GM19351 (cell line): ENCODE data around the gene EFNB2.

Experiments used
- ATAC-seq: cut with Tn5 transposase; IDR thresholded peaks from one replicate; pipeline ENCODE4 v1.9.1; 2021; ENCODE audit warnings: mild to moderate bottlenecking, moderate library complexity; ENCODE audit not compliant: unreplicated experiment

The EFNB2 gene, protein sequence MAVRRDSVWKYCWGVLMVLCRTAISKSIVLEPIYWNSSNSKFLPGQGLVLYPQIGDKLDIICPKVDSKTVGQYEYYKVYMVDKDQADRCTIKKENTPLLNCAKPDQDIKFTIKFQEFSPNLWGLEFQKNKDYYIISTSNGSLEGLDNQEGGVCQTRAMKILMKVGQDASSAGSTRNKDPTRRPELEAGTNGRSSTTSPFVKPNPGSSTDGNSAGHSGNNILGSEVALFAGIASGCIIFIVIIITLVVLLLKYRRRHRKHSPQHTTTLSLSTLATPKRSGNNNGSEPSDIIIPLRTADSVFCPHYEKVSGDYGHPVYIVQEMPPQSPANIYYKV

DNA sequence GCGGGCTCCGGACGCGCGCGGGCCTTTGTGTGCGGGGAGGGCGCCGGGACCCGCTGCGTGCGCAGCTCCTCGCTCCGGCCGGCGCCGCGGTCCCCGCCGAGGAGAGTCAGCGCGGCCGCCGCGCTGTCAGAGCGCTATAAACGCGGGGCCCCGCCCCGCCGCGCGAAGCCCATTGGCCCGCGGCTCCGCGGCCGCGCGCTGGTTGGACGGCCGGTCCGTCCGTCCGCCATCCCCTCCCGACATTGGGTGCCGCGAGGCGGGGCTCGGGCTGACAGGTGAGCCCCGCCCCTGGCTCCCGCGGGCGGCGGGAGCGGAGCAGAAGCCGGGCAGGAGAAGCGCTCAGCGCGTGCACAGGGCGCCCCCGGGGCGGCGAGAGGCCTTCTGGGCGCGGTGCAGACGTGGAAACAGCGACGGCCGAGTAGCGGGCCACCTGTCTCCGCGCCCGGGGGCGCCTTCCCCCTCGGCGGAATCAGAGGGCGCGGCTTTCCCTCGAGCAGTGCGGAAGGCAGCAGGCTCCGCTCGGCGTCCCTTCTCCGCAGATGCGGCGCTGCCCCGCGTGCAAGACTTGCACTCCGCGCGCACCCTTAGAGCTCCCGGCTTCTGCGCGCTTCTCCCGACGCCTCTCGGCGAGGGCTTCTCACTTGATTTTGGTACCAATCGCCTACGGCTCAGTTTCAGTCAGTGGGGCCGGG is at the start of gene EFNB2:
EFNB2 (minus strand) TSS at position 111 of the 692 bp plus-strand sequence. CDS start 698 bp downstream, outside the sequence.
- ATAC-seq = peak; percentile 90

DNA sequence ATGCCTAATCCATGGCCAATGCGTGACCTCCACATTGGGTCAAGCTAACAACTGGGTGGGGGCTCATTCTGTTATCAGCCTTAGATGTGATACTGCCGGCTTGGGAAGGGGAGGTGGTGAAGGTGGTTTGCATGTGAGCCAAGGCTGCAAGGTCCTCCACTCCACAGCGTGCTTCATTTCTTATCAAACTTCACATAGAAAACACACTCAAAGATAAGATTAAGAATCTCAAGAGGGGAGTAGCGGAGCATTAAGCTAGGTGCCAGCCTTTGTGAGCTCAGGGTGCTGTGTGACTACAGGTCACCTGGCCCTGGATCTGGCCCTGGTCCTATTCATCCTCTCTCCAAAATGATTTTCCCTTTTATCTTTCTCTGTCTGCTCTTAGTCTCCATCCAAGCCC is 45.8 kb upstream of the EFNB2 start:
- no peak for ATAC-seq

DNA sequence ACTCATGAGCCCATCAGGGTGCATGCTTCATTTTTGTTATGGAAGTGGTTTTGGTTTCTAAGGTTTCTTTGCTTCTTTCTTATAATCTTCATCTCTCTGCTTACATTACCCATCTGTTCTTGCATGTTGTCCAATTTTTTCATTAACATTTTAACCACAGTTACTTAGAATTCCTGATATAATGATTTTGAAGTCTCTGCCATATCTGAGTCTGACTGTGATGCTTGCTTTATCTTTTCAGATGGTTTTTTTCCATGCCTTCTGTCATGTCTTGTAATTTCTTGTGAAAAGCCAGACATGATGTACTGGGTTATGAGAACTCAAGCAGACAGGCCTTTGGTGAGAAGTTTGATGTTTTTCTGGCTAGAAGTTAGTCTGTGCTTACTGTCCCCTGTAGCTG is 40.4 kb upstream of the EFNB2 start:
- no peak for ATAC-seq

DNA sequence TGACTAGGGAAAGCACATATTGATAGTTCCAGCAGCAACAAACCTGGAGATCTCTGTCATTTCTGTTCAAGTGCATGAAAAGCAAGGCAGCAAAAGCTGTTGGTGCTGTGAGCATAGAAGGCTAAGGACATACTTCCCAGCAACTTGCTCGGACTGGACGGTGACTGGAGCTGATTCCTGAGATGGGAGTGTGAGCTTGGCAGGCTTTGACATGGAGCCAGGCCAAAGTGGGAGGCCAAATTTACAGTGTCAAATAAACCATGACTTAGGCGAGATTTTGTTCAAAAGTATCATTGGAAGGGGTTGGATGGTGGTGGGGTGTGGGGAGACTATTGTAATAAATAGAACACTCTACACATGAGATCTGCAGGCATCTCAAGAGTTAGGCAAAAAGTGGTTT is 38.4 kb upstream of the EFNB2 start:
- ATAC-seq = no peak

DNA sequence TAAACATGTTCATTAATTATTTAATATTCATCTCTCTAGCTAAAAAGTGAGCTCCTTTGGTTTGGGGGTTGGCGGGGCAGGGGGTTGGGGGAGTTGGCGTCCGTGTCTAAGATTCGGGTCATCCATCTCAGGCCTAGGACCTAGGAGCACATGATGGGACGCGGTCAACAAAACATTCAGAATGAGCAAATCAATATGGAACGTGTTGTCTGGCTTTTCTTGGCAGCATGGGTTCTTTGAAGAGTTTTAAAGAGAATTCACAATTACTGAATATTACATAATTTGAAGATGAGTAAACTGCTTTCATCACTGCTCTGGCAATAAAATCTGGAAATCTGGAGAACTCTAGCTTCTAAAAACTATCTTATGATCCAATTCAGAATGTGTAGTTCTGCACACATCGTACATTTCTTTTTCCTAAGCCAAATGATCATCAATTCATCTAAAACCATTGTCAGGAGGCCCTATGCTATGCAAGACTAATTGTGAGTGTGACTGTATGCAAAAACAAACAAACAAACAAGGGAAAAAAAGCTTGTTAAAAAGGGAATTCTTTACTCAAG is 37.9 kb upstream of the EFNB2 start:
- no peak for ATAC-seq

DNA sequence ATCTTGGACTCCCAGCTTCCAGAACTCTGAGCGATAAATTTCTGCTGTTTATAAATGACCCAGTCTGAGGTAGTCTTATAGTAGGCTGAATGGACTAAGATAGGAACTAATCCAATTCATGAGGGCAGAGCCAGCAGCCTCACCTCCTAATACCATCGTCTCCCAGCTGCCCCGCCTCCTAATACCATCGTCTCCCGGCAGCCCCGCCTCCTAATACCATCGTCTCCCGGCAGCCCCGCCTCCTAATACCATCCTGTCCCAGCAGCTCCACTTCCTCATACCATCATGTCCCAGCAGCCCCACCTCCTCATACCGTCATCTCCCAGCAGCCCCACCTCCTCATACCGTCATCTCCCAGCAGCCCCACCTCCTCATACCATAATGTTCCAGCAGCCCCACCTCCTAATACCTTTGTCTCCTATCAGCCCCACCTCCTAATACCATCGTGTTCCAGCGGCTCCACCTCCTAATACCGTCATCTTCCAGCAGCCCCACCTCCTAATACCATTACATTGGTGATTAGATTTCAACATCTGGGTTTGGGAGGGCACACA is 34.9 kb upstream of the EFNB2 start:
- peak; percentile 32 for ATAC-seq

DNA sequence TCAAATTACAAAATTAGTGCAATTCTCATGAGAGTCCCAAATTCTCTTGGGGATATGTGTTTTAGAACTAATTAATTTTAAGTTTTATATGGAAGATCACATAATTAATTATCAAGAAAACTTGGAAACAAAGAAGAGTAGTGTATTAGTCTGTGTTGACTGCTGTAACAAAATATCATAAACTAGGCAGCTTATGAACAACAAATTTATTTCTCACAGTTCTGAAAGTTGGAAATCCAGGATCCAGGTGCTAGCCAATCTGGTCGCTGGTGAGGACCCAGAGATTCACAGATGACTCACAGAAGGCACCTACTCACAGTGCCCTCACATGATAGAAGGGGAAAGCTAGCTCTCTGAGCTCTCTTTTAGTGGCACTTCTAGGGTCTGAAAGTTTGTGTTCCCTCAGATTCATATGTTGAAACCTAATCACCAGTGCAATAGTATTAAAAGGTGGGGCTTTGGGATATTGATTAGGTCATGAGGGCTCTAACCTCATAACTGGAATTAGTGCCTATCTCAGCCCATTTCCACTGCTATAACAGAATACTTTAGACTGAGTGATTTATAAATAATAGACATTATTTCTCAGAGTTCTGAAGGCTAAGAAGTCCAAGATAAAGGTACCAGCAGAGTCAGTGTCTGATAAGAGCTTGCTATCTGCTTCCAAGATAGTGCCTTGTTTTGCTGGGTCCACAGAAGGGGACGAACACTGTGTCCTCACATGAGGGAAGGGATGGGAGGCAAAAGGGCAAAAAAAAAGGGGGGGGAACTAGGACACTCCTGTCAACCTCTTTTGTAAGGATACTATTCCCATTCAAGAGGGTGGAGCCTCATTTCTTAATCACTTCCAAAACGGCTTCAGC is 34.0 kb upstream of the EFNB2 start:
- no peak for ATAC-seq

DNA sequence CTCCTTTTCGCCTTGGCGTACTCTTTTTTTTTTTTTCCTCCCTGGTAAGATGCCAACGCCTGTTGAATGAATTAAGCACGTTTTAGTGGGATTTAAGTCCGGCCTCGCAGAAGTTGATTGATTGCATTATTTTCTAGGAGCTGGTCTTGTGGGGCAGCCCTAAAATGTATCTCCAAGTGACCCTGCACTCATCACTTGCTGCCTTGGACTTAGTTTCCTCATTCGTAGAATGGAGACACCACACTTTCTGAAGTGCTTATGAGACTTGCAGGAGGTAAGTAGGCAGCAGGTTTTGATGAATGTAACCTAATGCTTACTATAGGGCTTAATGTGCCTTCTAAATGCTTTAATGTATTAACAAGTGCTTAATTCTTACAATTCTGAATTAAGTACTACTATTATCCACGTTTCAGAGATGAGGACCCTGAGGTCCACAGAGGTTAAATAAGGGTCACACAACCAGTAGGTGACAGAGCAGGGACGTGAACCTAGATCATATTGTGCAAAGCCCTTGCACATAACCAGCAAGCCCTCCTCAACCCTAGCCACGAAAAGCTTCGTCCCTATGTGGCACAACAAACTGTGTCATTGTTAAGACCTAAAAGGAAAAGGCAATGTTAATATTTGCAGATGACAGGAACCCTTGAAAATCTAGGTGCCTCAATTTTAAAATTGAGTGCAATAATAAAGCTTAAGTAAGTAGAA is 33.0 kb upstream of the EFNB2 start:
- ATAC-seq = peak; percentile 34

DNA sequence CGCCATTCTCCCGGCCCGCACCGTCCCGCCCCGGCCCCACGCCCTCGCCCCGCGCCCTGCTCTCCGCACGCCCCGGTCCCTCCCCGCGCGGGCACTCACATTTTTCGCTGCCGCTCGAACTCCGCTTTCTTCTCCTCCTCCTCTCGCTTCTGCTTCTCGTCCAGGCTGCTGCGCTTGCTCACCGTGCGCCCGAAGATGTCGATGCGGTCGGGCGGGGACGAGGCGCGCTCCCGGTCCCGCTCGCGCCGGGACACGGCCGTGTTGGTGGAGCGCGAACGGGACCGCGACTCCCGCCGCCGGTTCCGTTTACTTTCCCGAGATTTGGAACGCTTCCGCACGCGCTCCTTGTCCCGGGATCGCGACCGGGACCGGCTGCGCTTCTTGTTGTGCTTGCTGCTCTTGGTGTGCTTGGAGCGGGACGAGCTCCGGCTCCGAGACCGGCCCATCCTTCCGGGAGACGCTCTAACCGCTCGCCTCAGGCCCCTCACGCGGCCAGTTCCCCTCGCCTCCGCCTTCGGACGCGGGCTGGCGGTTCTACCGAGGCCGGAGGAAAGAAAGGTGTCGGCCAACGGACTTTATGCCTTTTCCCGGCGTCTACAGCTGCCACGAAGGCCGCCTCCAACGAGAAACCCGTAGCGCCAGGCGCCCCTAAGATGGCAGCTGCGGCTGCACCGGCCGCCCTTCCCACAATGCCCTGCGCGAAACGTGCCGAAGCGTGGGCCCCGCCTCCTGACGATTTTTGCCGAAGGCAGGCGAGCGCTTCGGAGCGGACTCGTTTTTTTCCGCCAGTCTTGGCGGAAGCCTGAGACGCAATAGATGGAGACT is 32.2 kb upstream of the EFNB2 start, which contains the start of gene ARGLU1:
ARGLU1 (minus strand) TSS at position 664 of the 825 bp plus-strand sequence; CDS start at position 446, 218 bp downstream.
- peak; percentile 54 for ATAC-seq

DNA sequence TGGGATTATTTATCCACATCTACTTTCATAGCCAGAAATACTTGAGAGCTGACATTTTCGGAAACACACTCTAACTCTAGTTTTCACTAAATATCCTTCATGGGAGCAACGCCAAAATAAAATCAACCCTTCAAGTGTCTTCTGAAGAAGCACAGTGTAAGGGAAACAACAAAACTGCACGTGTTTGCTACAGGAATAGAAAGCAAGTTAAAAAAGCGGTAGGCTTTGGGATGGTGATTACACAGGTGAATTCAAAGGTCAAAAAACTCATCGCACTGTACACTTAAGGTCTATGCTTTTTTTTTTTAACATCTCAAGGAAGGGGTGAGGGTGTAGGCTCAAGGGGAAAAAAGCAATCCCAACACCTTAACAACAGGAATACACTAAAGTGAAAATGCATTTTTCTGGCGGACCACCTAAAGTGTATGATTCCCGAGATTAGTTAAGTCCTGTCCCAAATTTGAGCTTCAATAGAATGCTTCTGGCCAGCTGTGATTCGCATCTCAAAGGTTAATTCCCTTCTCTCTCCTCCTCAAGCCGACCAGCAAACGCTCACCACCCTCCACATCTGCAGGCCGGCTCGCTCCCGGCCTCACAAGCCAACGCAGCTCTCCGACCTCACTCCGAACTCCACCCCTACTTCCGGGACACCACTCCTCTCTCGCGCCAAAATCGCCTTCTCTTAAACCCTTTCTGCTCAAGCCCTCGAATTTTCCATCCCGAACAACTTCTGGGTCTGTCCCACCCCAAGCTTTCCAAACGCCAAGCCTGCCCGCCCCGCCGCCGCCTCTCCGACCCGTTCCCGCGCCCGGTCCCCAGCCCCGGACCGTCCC is 31.4 kb upstream of the EFNB2 start:
- ATAC-seq = peak; percentile 39

DNA sequence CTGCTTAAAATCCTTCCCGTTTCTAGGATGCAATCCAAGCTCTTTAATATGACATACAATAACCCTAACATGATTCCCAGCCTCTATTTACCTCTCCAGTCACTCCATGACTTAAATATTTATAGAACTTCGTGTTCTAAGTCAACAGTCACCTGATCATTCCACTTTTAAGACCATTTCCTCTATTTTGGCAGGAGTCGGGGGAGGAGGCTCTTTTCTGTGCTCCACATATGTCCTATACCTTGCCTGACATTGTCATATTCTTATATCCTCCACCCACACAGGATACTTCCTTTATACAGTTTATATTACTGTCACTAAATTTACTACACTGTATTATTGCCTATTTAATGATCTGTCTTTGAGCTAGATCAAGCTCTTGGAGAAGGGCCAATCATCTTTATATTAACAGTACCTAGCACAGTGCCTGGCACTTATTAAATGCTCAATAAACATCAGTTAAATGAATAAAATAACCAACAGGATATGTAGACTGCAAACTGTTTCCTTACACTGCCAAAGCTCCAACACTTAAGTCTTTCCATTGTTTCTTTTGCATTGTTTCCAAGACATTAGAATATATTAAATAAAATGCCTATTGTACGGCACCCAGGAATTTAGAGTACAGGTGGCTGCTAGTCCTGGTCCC is 29.8 kb upstream of the EFNB2 start:
- no peak for ATAC-seq

DNA sequence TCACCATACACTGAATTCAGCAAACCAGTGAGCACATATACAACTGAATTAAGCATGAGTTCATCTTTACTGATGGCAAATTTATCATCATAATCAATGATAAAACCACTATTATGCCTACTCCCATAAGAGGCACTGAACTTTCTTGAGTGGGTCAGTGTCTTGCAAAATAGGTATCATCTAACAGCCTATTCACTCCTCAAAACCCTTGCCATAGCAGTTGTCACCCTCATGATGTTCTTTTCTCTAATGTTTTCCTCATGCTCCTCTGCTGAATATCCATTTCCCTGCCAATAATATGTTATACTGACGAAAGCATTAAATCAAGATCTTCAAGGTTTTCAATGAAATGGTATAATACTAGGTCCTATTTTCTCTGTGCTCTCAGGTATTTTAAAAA is 26.8 kb upstream of the EFNB2 start:
- ATAC-seq = no peak

DNA sequence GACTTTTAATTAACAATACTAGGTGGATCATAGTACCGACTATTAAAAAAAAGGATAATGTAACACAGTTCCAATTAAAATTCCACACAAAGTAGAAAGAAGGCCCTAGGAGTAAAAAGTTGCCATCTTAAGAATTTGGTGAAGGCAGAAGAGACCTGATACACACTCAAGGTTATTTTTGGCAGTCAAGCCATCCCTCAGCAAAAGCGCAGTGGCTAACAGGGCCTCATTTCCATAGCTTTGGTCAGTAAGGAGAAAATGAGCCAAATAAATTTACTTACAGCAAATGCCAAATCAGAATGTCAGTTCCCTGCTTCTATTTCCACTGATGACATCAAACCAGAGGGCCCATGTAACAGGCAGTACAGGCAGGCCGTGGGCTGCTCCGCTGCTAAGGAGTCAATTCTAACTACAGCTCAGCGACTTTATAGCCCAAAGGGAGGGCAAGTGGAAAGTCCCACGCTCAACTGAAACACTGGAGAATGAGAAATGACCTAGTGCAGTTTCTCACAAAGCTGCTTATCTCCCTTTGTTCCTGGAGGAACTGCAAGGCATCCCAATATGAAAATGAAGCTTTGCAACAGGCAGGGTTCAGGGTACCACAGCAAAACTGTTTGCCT is 26.2 kb upstream of the EFNB2 start:
- ATAC-seq = peak; percentile 83

DNA sequence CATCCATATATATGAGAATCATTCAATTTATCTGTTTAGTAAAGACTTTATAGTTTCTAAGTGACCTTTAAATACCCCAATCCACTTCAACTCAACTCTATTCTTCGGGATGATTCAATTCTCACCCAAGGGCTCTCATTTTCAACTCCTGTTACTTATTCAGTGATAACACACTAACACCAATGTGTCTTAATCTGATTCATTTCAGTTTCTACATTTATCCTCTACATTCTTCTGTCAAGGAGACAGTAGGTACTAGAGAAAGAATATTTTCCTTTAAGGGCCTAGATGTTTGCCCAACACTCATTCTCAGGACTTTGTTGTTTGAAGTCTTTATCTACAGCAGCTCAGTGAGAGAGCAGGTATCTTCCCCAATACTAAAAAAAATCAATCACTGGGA is 25.4 kb upstream of the EFNB2 start:
- no peak for ATAC-seq

DNA sequence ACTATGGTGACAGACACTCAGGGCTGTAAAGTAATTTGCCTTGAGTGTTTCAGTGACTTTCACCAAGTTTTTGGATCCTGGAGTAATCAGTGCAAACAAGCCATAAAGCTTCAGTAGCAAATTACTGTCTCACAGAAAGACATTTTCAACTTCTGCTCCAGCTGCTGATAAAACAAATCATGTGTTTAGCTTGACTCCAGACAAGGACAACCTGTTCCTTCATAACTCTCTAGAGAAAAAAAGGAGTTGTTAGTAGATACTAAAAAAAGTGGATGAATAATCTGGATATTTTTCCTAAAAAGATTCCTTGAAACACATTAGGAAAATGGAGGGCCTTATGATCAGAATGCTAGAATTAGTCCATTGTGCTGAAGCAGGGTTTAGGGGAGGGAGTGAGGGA is 23.1 kb upstream of the EFNB2 start:
- no peak for ATAC-seq

DNA sequence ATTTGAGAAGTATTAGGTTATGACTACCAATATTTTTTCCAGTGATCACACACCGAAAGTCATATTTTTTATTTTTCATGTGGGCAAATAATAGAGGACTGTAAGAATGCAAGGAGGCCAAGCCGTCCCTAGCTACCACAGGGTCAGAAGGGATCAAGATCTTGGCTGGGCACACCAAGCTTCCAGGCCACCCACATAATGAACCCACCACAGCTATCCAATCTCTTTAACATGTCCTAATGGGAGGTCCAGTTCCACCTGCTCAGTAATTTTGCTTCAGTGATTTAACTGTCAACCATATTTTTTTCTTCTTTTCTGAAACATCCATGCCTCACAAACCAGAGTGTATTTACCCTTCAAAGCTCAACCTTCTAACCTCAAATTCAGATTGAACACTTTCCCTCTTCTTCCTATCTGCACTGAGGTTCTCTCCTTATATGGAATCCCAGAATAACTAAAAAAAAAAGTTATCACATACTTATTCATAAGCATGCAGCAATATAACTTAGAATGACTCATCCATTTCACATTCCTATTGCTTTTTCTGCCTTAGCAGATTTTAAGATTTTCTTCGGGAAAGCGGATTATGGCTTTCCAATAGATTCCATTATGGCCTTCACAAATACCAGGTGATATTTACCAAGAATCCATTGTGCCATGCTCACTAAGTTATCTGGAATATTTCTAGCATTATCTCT is 20.3 kb upstream of the EFNB2 start:
- no peak for ATAC-seq

DNA sequence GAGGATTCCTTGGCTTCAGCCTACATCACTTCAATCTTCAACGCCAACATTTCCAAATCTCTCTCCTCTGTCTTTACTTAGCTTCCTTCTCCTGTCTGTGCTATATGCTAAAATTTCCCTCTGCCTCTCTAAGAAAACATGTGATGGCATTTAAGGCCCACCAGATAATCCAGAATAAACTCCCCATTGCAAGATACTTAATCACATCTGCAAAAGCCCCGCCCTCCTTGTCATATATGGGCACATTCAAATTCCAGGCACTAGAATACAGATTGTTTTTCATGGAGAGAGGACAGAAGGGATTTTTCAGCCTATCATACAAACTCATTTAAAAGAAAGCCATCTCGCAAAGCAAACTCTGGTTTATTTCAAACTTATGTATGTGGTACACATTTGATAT is 16.3 kb upstream of the EFNB2 start:
- ATAC-seq = no peak
